ENCODE results near the gene TRPM3.

Gene TRPM3

DNA sequence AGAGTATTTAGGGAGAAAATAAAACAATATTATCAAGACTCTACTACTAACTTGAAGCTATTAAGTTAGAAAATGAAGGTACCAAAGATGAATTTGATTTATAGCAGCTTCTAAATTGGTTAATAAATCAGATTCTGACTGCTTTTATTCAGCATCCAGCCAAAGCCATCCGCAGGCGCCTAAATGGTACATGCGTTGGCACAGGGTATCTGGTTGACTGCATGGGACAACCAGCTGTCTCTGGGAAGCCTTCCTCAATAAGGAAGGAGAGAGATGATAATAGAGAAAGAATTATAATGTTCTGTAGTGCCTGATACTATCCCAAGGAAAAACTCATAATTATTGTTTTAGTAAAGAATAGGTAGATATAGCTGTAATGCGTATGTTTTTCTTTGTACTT is 9.1 kb upstream of the TRPM3 start:
- no peak for ATAC-seq
- no peak for TF ChIP-seq ZFP3 (CRISPR knock-in tag; IDR thresholded peaks at IDR 0.05)
- TF ChIP-seq PPARA (CRISPR knock-in tag; IDR thresholded peaks at IDR 0.05; ENCODE audit: borderline replicate concordance) = no peak
- no peak for TF ChIP-seq ZNF8 (CRISPR knock-in tag; IDR thresholded peaks at IDR 0.05)
- TF ChIP-seq CSDC2 (CRISPR knock-in tag; IDR thresholded peaks at IDR 0.05) = no peak

DNA sequence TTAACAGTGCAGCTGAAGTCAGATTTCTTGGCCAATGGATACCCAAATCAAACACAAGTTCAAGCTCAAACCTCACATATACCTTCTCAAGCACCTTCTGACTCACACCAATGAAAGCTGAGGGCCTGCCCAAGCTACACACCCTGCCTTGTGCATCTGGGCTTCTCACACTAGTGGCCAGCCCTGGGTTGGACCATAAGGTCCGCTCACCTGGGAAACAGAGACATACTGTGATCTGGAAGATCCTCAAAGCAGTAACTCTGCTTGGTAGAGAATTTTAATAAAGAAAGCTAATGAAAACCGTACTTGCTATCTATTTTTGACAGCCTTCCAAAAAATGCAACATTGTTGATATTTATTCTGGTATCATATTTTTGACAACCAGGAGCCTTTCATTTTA is 7.4 kb upstream of the TRPM3 start:
- ATAC-seq = no peak
- TF ChIP-seq ZNF8 (CRISPR knock-in tag; IDR thresholded peaks at IDR 0.05) (no peak), BACH2 (CRISPR knock-in tag; IDR thresholded peaks at IDR 0.05; ENCODE audit: borderline replicate concordance) (no peak)
- TF ChIP-seq, protein P1, sequence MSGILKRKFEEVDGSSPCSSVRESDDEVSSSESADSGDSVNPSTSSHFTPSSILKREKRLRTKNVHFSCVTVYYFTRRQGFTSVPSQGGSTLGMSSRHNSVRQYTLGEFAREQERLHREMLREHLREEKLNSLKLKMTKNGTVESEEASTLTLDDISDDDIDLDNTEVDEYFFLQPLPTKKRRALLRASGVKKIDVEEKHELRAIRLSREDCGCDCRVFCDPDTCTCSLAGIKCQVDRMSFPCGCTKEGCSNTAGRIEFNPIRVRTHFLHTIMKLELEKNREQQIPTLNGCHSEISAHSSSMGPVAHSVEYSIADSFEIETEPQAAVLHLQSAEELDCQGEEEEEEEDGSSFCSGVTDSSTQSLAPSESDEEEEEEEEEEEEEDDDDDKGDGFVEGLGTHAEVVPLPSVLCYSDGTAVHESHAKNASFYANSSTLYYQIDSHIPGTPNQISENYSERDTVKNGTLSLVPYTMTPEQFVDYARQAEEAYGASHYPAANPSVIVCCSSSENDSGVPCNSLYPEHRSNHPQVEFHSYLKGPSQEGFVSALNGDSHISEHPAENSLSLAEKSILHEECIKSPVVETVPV (CRISPR knock-in tag; IDR thresholded peaks at IDR 0.05) = no peak

DNA sequence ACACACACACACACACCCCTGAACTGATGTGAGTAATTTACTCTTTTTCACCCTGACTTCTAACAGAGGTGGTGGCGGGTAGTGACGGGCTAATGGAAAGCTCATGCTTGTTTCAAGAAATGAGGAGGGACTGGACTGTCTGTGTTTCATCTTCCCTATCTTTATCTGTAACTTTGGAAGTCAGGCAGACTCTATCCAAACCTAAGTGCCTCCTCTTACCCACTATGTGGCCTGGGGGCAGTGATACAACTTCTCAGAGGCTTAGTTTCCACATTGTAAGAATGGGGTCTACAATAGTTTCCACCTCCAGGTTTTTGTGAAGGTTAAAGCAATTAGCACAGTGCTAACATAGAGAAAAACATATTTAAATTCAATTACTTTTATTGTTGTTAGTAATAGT is 5.9 kb upstream of the TRPM3 start:
- no peak for ATAC-seq
- TF ChIP-seq ISL1 (CRISPR knock-in tag; IDR thresholded peaks at IDR 0.05) (no peak), BACH2 (CRISPR knock-in tag; IDR thresholded peaks at IDR 0.05; ENCODE audit: borderline replicate concordance) (no peak), ZNF565 (CRISPR knock-in tag; conservative IDR thresholded peaks at IDR 0.05; ENCODE audit: low read depth) (no peak), TOX (CRISPR knock-in tag; IDR thresholded peaks at IDR 0.05; ENCODE audit: borderline replicate concordance) (no peak), SNAI2 (CRISPR knock-in tag; IDR thresholded peaks at IDR 0.05) (no peak), ZC3H10 (CRISPR knock-in tag; IDR thresholded peaks at IDR 0.05) (no peak)
- TF ChIP-seq, protein P2, sequence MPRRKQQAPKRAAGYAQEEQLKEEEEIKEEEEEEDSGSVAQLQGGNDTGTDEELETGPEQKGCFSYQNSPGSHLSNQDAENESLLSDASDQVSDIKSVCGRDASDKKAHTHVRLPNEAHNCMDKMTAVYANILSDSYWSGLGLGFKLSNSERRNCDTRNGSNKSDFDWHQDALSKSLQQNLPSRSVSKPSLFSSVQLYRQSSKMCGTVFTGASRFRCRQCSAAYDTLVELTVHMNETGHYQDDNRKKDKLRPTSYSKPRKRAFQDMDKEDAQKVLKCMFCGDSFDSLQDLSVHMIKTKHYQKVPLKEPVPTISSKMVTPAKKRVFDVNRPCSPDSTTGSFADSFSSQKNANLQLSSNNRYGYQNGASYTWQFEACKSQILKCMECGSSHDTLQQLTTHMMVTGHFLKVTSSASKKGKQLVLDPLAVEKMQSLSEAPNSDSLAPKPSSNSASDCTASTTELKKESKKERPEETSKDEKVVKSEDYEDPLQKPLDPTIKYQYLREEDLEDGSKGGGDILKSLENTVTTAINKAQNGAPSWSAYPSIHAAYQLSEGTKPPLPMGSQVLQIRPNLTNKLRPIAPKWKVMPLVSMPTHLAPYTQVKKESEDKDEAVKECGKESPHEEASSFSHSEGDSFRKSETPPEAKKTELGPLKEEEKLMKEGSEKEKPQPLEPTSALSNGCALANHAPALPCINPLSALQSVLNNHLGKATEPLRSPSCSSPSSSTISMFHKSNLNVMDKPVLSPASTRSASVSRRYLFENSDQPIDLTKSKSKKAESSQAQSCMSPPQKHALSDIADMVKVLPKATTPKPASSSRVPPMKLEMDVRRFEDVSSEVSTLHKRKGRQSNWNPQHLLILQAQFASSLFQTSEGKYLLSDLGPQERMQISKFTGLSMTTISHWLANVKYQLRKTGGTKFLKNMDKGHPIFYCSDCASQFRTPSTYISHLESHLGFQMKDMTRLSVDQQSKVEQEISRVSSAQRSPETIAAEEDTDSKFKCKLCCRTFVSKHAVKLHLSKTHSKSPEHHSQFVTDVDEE (CRISPR knock-in tag; IDR thresholded peaks at IDR 0.05) = no peak
- TF ChIP-seq, protein P3, sequence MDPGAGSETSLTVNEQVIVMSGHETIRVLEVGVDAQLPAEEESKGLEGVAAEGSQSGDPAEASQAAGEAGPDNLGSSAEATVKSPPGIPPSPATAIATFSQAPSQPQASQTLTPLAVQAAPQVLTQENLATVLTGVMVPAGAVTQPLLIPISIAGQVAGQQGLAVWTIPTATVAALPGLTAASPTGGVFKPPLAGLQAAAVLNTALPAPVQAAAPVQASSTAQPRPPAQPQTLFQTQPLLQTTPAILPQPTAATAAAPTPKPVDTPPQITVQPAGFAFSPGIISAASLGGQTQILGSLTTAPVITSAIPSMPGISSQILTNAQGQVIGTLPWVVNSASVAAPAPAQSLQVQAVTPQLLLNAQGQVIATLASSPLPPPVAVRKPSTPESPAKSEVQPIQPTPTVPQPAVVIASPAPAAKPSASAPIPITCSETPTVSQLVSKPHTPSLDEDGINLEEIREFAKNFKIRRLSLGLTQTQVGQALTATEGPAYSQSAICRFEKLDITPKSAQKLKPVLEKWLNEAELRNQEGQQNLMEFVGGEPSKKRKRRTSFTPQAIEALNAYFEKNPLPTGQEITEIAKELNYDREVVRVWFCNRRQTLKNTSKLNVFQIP (CRISPR knock-in tag; IDR thresholded peaks at IDR 0.05; ENCODE audit: borderline replicate concordance, low read depth) = no peak

DNA sequence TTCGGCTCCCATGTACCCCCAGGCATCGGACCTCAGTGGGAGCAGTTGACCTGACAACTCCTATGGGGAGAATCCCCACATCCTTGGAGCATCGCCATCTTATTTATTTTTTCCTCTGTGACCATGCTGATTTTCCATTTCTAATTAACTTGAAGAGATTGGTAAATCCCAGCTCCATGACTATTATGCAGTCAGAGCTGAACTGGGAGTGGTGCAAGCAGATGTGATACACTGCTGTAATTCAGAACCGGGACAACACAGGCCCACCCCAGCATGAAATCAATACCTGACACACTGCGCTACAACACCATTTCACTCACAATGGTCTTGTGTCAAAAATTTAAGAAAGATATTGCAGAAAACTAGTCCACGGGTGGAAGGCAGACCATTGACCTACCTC is 1.0 kb upstream of the TRPM3 start:
- TF ChIP-seq OSR1 (CRISPR knock-in tag; IDR thresholded peaks at IDR 0.05) = no peak
- no peak for ATAC-seq

DNA sequence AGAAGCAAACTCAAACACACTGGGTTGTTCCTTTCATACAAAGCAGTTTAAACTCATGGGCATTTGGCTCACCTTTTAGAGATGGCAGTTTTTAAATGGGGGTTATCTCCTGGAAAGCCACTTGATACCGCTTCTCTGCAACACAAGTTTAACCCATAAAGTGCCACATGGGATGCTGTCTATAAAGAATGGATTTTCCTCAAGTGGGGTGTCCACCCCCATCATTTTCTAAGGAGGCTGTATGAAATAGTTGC is 528 bp upstream of the TRPM3 start:
- ATAC-seq = no peak
- TF ChIP-seq CSDC2 (CRISPR knock-in tag; IDR thresholded peaks at IDR 0.05) (no peak), ARNTL (CRISPR knock-in tag; IDR thresholded peaks at IDR 0.05; ENCODE audit: borderline replicate concordance, low read depth) (no peak), ISL1 (CRISPR knock-in tag; IDR thresholded peaks at IDR 0.05) (no peak), ESRRG (CRISPR knock-in tag; IDR thresholded peaks at IDR 0.05) (no peak), TOX (CRISPR knock-in tag; IDR thresholded peaks at IDR 0.05; ENCODE audit: borderline replicate concordance) (no peak), BACH2 (CRISPR knock-in tag; IDR thresholded peaks at IDR 0.05; ENCODE audit: borderline replicate concordance) (no peak), SNAI2 (CRISPR knock-in tag; IDR thresholded peaks at IDR 0.05) (no peak), TCF4 (CRISPR knock-in tag; IDR thresholded peaks at IDR 0.05; ENCODE audit: borderline replicate concordance) (no peak), PPARA (CRISPR knock-in tag; IDR thresholded peaks at IDR 0.05; ENCODE audit: borderline replicate concordance) (no peak), ZNF565 (CRISPR knock-in tag; conservative IDR thresholded peaks at IDR 0.05; ENCODE audit: low read depth) (no peak), ZNF8 (CRISPR knock-in tag; IDR thresholded peaks at IDR 0.05) (no peak)
- TF ChIP-seq, protein P1 (CRISPR knock-in tag; IDR thresholded peaks at IDR 0.05) = no peak
- TF ChIP-seq, protein P2 (CRISPR knock-in tag; IDR thresholded peaks at IDR 0.05) = no peak
- TF ChIP-seq, protein P4, sequence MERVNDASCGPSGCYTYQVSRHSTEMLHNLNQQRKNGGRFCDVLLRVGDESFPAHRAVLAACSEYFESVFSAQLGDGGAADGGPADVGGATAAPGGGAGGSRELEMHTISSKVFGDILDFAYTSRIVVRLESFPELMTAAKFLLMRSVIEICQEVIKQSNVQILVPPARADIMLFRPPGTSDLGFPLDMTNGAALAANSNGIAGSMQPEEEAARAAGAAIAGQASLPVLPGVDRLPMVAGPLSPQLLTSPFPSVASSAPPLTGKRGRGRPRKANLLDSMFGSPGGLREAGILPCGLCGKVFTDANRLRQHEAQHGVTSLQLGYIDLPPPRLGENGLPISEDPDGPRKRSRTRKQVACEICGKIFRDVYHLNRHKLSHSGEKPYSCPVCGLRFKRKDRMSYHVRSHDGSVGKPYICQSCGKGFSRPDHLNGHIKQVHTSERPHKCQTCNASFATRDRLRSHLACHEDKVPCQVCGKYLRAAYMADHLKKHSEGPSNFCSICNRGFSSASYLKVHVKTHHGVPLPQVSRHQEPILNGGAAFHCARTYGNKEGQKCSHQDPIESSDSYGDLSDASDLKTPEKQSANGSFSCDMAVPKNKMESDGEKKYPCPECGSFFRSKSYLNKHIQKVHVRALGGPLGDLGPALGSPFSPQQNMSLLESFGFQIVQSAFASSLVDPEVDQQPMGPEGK (CRISPR knock-in tag; IDR thresholded peaks at IDR 0.05; ENCODE audit: borderline replicate concordance) = no peak
- TF ChIP-seq, protein P3 (CRISPR knock-in tag; IDR thresholded peaks at IDR 0.05; ENCODE audit: borderline replicate concordance, low read depth) = no peak

Measured in SK-N-SH treated with all-trans-retinoic acid at 6 μM for 48 hours (cell line).